NCI-H2171 treated with DMSO at 0.1 percent for 48 hours (cell line): ENCODE data around the gene POTEE.
"Not testable (repeated sequence)": the region's sequence is repeated elsewhere in the genome, so short reads cannot be mapped to it uniquely, and the experiment has no call there.

Source experiments
- DNase-seq: peaks from one replicate; lab custom pipeline; 2025; lab: John Stamatoyannopoulos, UW

Gene POTEE

DNA sequence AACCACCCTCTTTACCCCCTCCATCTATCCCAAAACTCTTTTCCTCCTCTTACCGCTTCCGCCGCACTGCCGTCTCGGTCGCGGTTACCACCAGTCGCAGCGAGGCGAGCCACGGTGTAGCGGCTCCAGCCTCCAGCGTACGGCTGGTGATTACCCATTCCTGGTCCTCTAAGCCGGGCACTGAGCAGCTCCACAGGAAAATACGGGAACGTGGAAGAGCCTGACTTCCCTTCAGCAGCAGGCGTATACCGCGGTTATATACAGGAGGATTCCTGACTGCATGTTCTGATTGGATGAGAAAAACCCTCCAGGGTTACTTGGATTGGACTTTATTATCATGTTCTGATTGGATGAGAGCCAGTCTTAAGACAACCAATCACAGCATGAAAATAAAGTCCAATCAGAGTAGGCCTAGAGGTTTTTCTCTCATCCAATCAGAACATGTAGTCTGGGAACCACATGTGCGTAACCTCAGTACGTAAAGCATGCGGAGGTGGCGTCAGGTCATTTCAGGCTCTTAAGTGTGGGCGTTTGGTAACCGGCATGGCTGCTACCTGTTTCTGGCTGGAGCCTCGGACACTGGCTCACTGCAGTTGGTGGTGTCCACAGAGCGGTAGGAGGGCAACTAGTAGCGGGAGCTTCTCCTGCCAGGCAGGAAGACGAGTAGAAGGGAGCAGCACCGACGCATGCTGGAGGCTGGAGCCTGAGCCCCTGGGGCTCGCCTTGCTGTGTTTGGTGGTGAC lies at the start of gene POTEE:
POTEE (plus strand) TSS at position 507 of the 743 bp plus-strand sequence. CDS start 8,867 bp downstream, outside the sequence.
- DNase-seq = not testable (repeated sequence)

DNA sequence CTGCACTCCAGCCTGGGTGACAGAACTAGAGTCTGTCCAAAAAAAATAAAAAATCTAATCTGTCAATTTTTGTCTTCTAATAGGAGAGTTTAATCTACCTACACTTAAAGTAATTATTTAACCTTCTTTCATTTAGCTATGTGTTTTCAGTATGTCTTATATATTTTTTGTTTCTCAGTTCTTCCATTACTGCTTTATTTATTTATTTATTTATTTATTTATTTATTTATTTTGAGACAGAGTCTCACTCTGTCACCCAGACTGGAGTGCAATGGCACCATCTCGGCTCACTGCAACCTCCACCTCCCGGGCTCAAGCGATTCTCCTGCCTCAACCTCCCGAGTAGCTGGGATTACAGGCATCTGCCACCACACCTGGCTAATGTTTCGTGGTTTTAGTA lies 43.8 kb upstream of the POTEE start:
- not testable (repeated sequence) for DNase-seq

DNA sequence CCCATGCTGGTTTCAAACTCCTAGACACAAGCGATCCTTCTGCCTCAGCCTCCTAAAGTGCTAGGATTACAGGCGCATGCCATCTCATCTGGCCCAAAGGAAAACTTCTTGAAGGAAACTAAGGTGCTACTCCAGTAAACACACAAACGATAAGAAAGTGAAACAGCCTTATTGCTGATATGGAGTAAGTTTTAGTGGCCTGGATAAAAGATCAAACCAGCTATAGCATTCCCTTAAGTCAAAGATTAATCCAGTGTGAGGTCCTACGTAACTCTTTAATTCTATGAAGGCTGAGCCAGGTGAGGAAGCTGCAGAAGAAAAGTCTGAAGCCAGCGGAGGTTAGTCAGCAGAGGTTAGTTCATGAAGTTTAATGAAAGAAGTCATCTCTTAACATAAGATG lies 40.8 kb upstream of the POTEE start:
- no peak for DNase-seq

DNA sequence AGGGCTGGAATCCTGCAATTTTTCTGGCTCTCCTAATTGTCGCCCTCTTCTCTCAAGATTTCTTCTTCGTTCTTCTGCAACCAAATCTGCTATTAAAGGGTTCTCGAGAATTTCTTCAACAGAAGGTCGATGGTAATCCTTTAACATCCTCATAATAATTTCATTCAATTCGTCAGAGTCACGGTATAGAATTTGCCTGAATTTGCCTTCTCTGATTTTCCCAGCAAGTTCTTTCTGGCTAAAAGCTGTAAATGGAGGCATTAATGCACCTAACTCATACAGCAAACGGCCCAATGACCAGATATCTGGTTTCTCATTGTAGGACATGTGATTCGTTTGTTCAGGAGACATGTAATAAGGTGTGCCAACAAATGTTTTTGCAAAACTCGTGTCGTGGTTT lies 31.3 kb upstream of the POTEE start:
- not testable (repeated sequence) for DNase-seq

DNA sequence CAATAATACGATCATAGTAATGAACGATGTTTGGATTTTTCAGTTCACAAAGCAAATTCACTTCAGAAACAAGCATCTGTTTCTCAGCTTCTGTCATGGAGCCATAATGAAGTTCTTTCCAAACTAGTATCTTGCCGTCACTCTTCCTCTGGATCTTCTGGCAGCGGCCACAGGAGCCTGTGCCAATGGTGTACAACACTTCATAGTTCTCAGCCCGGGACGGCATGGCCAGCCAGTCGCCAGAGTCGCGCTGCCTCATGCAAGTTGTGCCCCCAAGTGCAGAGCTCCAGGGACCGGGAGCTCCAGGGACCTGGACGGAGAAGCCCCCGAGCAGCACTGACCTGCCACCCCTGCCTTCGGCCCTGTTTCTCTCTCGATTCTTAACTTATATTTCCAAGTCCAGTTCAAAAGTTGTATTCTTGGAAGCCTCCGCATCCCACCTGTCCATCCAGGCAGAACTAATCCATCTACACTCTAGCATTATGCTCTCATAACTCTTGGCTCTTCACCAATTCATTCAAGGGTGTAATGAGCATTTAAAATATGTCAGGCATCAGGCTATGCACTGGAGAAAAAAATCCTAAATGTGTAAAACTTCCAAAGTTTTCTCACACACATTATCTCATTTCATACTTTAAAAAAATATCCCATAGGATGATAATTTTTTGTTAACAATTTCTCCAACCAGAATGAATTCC lies 30.5 kb upstream of the POTEE start:
- peak; percentile 39 for DNase-seq

DNA sequence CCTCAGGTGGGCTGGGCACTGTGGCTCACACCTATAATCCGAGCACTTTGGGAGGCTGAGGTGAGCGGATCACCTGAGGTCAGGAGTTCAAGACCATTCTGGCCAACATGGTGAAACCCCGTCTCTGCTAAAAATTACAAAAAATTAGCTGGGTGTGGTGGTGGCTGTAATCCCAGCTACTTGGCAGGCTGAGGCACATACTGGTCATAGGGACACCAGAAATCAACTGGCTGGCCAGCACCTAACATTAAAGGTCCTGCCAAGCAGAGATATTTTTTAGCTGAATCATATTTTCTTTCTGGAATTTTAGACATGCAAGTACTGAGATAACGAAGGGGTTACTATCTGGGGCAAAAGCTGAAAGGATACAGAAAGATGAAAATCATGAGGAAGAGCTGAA lies 27.9 kb upstream of the POTEE start:
- not testable (repeated sequence) for DNase-seq

DNA sequence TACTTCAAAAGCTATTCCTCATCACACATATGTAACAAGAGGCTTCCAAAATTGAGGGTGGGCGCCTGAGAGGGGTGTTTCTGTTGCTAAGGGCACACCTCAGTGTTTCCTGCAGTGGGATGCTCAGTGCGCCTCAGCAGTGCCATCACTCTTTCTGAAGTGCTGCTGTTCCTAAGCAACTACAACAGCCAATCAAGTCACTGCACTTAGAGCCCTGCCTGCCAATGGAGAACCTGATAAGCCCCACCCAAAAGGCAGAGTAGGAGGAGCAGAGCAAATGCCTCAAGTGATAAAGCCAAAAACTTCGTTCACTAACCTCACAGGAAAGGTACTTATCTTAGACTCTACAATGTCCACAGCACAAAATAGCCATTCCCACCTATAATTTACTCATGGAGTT lies 15.9 kb upstream of the POTEE start:
- not testable (repeated sequence) for DNase-seq

DNA sequence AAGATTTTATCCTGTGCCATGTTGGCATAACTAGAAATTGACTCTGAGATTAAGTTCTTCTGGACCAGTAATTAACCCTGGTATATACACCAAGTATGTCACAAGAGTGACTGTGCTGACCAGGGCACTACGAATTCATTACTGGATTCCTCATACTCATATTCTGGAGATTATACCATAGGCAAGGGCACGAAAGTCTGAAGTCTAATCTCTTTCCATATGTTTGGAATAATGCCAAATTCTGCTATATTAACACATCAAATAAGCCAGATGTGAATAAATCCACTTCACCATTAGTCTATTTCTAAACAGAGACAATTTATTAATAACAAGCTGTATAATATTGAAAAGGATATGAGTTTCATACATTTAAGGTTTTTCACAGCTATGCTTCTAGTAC lies 13.2 kb upstream of the POTEE start:
- DNase-seq = not testable (repeated sequence)

DNA sequence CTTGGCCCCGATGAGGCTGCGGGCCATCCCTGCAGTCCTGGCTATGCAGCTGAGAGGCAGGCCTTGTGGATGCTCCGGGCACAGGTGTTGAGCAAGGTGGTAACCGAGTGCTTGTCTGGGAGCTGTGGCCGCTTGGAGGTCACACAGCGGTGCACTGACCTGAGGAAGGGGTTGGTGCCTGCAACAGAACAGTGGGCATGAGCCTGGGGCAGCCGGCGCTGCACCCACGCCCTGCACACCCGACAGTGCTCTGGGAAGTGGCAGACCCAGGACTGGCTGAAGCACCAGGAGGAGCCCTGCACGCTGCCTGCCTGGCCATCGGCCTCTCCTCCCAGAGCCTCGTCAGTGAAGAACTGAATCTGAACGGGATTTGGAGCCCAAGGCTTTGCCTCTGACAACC lies 8.2 kb upstream of the POTEE start:
- no peak for DNase-seq

DNA sequence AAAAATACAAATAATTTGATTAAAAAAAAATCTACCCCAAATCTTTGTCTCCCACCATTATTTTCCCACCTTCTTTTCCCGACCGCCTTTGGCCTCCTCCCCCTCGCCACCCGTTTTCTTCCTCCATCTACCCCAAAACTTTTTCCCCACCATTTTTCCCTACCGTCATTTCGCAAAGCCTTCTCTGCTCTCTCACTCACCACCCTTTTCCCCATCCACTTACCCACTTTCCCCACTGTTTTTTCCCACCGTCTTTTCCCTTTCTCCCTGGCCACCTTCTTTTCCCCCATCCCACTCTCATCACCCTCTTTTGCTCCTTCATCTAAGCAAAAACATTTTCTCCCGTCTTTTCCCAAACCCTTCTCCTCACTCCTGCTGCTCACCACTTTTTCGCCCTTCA lies 1.5 kb upstream of the POTEE start:
- not testable (repeated sequence) for DNase-seq

DNA sequence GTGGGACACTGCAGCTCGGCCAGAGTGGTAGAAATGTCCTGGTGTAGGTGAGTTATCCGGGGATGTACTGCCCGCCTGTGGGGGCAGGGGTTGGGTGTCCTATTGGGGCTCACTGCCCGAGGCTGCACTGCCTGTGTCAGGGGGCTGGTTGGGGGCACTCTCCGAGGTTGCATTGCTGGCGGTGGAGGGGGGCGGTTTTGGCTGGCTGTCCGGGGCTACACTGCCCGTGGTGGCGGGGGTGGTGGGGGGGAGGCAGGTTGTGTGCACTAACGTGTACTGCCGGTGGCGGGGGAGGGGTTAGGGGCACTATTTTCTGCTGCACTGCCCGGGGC lies 403 bp downstream of the POTEE start:
- not testable (repeated sequence) for DNase-seq

DNA sequence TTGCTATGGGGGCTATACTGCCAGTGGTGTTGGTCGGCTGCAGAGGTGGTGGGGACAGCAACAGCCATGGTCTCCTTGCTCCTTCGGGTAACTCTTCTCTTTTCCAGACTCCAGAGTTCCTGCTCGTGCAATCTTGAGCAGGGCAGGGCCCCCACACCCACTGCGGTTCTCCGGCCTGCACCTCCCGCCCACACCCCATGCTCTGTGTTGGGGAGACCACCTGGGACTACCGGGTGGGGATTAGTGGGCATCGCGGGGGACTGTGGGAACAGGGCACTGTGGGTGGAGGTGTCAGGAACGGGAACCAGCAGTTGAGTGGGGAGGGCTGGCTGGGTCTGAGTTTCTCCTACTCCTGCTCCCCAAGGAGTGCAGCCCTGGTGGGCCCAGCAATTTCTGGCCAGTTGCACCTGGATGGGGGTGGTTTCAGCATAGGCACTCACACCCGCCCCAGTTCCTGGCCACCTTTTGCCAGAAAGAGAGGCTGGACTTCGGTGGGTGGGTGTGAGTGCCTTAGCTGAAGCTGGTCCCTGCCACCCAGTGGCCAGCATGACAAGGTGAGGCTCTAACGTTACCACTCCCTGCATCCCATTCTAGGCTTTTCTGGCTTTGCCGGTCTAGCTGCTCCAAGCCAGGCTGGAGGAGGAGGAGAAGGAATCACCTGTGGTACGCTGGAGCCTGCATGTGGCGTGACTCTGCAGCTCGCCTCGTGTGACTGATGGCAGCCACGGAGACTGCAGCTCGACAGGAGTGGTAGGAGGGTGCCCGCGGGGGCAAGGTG lies 1.3 kb downstream of the POTEE start:
- not testable (repeated sequence) for DNase-seq

DNA sequence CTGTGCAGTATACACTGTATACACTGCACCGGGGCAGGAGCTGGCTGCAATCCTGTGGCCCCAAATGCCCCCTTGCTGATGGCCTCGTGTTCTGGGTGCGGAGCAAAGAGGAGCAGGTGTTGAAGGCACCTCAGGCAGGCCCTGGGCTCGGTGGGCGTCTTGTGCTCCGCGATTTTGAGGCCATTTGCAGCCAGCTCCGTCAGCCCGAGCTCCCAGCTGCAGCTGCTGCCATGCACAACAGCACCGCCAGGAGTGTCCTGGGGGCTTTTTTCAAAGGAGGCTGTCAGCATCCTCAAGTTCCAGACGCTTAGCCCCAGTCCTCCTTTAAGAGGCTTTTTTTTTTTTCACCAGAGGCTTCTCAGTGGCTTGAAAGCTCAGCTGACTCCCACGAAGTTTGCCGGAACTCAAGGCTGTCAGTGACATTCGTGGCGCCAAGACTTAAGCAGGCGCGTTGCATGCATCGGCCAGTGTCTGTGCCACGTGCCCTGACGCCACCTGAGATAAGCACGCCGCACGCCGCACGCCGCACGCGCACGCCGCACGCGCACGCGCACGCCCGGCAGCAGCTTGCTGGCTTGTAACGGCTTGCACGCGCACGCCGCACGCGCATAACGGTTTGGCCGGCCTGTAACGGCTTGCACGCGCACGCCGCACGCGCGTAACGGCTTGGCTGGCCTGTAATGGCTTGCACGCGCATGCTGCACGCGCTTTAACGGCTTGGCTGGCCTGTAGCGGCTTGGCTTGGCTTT lies 8.1 kb downstream of the POTEE start:
- DNase-seq = not testable (repeated sequence)

DNA sequence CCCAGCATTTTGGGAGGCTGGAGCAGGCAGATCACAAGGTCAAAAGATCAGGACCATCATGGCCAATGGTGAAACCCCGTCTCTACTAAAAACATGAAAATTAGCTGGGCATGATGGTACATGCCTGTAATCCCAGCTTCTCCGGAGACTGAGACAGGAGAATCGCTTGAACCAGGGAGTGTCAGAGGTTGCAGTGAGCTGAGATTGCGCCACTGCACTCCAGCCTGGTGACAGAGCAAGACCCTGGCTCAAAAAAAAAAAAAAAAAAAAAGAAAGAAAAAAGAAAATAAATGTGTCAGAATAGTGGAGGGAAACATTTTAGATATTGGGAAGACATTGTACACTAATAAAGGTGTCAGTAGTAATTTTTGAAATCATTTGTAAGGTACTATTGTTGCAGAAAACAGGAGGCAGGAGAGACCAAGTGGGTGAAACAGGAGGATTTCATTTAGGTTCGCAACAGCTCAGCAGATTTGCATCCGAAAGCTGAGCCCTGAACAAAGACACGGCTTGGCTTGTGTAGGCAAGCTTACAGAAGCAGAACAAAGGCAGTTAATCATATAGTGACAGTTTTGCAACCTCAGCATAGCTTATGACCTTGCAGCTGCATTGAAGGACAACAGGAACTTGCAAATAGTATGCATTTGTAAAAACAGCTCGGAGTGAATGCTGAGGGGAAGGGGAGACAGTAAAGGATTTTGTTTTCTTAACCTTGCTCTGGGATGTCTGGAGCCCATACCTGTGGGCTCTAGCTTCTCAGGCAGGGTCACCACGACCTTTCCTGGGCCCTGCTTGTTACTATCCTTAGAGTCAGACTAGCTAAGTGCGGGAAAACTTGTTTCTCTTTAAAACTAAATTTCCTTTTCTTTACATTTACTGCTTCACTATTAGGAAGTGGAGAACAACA lies 26.5 kb downstream of the POTEE start:
- DNase-seq = peak; percentile 6
